ENCODE data around the gene CDH22. TPM values are rescaled to one million over a fixed set of nuclear protein-coding genes. Genes with fewer than 3 reads are reported as not detected.

The CDH22 gene
- total RNA-seq, 1 donor from 2014 or later, result not detected

DNA sequence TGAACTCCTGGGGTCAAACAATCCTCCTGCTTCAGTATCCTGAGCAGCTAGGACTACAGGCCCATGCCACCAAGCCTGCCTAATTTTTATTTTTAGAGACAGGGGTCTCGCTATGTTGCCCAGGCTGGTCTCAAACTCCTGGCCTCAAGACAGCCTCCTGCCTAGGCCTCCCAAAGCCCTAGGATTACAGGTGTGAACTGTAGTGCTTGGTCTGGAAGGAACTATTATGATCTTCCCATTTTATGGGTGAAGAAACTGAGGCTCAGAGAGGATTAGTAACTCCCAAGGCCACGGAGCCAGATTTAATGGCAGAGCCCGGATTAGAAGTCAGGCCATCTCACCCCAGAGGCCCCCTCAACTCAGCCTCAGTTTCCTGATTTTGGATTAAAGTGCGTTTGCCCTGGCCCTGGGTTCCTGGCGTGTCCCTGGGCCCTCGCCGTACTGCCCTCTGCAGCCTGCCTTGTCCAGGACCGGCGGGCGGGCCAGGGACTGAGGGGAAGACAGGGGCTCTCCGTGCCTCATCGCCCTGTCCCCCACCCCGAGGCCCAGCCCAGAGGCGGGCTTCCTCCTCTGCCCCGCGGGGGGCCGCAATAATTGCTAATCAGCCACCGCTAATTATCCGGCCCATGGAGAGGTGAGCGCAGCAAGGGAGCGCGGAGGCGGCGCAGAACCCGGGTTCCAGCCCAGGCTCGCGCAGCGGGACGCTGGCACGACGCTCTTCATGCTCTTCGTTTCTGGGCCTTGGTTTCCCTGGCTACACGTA, 155.3 kb downstream of the CDH22 start:
- intact Hi-C loops (cut with micrococcal nuclease), result no loop called here

DNA sequence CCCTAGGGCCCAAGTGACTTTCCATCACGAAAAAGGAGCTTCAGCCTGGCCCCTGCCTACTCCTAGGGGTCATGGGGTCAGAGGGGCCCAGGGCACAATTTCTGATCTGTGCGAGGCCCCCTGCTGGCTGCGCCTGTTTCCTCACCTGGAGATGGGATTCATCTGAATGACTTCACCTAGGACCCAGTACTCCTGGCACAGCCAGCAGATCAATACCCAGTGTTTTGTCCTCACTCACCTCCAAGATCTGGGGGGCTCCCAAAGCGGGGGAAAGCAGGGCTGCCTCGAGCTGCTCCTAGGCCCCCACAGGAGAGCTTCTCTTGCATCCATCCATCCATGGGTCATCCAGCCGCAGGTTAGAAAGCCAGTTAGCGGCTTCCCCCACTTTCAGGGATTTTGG, 156.4 kb downstream of the CDH22 start:
- intact Hi-C loops (cut with micrococcal nuclease), result no loop called here

DNA sequence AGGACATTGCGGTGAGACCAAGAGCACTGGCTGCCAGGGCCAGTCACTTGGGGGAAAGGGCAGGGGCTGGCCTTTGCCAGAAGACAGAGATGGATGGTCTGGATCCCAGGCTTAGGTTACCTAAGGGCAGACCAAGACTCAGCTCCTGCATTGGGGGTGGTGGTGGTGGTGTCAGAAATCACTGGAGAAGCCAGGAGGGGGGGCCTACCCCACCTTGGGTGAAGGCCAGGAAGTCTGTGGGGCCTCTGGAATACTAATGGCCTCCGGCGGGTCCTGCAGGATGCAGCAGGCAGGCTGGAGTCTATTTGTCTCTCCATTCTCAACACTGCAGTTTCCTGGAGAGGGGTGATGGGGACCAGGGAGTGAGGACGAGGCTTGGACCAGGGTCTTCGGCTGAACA, 157.4 kb downstream of the CDH22 start:
- intact Hi-C loops (cut with micrococcal nuclease), result no loop called here

DNA sequence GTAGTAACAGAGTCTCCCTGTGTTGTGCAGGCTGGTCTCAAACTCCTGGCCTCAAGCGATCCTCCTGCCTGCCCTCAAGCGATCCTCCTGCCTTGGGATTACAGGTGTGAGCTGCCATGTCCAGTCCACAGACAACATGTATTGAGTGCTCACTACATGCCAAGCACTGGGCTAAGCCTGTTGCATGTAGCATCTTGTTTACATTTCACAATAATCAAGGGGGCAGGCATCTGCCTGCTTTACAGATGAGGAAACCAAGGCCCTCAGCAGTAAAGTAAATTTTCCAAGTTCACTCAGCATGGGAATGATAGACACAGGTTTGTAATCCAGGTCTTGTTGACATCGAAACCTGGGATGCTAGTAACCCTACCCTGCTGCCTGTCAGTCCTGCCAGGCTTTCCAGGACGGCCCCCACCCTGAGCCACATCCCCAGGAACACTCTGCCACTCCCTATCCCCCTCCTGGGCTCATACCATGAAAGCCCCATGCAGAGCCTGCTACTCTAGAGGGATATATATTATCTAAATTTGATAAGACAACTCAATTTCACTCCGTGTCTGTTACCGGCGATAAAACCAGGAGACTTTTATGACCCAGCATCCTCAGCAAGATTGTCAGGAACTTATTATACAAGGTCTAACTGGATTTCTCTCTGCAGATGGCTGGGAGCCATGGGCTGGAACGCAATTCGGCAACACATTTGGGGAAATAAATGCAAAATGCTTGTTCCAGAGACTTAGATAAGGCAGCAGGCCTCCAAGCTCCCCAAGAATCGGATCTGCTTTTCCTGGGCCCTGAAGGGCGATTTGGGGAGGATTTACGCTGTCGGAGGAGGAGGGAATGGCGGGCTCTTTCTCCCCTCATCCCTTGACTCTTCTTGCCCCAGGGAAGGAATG, 159.7 kb downstream of the CDH22 start:
- intact Hi-C loops (cut with micrococcal nuclease), result no loop called here

DNA sequence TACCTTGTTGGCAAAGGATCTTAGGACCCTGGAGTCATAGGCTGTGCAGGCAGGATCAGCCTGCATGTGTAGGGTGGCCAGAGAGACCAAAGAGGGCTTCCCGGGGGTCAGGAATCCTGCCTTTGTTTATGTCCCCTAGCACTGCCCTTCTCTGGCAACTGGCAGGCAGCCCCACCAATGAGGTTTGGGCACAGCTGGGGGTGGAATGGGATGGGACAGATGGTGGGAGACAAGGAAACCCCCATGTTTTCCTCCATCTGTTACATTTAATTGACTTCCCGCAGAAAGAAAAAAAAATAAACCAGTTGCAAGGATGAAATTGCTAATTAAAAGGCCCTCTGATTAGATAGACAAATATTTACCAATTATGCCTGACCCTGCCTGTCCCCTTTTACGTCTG, 162.6 kb downstream of the CDH22 start:
- intact Hi-C loops (cut with micrococcal nuclease), result no loop called here

DNA sequence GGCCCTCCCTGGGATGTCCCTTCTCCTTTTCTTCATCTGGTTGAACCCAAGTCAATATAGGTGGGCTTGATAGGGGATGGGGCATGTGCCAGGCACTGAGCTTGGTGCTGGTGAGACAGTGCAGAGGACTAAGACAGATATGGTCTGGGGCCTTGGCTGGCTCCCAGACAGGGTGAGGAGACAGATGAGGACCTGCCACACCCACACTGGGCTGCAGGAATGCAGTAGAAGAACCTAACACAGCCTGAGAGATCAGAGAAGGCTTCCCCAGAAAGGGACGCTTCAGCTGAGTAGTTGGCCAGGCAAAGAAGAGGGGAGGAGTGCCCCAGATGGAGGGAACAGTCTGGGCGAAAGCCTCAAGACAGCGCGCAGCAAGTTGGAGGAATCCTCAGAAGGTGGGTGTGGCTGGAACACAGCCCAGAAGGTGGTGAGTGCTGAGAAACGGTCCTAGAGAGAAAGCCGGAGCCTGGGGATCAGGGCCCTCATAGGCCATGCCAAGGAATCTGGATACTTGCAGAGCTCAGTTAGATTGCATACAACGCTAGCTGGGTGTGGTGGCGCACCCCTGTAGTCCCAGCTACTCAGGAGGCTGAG, 163.8 kb downstream of the CDH22 start:
- intact Hi-C loops (cut with micrococcal nuclease), result no loop called here

DNA sequence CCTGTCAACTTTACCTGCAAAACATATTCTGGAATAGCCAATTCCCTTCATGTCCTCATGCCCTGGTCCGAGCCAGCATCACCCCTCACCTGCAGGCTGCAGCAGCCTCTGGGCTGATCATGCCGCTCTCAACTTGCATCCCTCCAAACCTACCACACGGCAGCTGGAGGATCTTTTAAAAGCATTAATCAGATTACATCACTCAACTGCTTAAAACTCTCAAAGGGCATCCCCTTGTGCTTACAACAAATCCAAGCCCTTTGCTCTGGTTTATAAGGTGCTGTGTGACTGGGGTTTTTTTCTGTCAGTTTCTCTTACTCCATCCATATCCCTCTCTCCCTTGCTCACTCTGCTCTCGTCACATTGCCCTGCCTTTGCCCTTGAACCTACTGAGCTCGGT, 166.2 kb downstream of the CDH22 start:
- intact Hi-C loops (cut with micrococcal nuclease), result no loop called here

DNA sequence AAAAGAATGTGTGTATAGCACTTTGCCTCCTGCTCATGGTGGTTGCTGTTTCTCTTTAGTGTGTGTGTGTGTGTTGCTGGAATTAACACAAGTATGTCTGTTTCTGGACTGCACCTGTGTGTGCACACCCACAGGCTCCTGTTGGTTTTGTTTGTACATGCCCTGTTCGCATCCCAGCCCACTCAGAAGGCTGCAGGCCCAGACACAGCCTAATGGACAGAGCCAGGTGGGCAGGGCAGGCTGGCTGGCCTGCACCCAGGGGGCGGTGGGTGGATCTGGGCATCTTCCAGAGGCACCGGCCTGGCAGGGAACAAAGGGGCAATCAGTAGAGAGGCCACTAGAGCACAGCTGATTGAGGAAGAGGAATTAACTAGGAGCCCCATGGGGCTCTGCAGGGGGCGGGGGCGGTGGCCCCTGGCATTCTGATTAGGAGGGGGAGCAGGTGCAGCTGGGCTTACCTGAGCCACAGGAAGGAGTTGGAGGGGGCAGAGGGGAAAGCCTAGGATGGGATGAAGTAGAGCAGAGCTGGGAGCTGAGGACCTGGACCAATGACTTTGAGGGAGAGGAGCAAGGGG, 168.3 kb downstream of the CDH22 start:
- intact Hi-C loops (cut with micrococcal nuclease), result no loop called here

DNA sequence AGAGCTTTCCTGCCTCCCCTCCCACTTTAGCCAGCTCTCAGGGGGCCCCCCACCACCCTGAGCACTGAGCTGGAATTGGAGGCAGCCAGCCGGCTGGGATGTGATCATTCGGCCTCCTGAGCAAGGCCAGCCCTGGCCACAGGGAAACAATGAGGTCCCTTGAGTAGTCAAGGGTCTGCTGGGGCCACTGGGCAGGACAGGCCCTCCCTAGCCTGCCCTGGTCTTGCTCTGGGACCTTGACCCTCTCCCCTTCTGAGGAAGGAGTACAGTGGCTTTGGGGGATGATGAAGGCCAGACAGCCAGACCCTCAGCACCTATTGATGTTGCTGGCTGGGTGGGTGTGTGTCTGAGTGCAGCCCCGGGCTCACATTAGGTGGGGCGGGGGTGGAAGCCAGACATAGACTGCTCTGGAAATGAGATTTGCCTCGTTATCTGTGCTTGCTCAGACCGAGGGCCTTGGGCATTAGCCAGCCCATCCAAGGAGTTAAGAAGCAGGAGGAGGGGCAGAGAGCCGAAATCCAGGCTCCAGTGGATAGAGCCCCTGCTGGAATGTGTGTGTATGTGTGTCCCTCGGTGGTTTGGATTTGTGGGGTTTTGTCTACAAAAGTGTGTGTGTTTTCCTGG, 168.9 kb downstream of the CDH22 start:
- intact Hi-C loops (cut with micrococcal nuclease), result no loop called here

DNA sequence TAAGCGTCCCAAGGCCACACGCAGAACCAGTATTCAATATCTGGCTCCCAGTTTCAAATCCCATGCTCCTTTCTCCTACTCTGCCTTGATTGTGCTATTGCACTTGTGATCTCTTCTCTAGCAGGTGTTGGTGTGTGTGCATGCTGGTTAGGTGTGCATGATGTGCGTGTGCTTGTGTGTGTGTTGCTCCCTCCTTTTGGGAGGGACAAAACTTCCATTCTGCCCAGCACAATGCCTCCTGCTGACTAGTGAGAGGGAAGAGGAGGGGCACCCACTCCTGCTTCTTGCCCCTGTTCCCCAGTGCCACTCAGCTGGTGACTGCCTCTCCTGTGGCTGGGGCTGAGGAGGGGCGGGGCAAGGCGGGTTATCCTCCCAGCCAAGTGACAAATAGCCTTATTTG, 170.5 kb downstream of the CDH22 start:
- intact Hi-C loops (cut with micrococcal nuclease), result no loop called here

DNA sequence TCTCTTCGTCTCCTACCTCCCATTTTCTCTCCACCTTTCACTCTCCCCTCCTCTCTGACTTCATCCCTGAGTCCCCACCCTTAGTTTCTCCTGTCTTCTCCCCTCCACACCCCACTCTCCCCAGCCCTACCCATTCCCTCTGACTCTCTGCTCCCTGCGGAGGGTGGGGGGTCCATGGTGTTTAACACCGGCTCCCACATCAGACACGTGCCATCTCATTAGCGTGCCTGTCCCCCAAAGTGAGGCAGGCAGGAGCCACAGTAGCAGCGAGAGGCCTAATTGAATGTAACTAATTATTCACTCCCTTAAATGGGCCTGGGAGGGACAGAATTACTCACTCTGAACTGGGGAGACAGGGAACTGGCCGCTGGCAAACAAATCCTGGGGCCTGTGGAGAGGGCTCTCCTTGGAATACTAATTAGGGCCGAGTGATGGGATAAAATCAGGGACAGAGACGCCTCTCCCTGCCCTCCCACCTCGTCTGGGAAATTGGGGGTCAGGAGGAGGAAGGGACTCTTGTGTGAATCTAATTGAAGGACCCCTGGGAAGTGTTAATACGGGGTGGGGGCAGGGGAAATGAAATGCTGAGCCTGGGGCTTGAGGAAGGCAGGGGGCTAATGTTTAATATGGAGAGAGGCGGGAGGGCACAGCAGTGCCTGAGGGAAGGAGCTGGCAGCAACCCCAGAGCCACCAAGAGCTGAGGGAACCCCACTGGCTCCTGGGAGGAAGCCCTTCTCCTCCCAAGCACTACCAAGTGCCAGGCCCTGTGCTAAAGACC, 172.3 kb downstream of the CDH22 start:
- intact Hi-C loops (cut with micrococcal nuclease), result no loop called here

DNA sequence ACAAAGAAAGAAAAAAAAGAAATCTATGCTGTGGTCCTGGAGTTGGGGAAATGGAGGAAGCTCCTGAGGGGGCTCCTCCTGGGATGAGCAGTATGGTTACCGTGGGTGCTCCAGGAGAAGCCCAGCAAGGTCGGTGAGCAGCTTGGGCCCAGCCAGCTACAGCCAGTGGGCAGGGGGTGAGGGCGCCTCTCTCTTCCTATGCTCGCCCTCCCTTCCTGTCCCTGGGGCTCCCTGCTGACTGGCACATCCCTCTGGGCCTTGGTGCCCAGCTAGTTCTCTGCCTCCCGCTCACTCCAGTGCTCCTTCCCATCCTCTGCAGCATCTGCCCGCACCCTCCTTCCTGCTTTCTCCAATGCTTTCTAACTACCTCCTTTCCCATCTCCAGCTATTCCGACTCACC, 173.6 kb downstream of the CDH22 start:
- intact Hi-C loops (cut with micrococcal nuclease), result no loop called here

DNA sequence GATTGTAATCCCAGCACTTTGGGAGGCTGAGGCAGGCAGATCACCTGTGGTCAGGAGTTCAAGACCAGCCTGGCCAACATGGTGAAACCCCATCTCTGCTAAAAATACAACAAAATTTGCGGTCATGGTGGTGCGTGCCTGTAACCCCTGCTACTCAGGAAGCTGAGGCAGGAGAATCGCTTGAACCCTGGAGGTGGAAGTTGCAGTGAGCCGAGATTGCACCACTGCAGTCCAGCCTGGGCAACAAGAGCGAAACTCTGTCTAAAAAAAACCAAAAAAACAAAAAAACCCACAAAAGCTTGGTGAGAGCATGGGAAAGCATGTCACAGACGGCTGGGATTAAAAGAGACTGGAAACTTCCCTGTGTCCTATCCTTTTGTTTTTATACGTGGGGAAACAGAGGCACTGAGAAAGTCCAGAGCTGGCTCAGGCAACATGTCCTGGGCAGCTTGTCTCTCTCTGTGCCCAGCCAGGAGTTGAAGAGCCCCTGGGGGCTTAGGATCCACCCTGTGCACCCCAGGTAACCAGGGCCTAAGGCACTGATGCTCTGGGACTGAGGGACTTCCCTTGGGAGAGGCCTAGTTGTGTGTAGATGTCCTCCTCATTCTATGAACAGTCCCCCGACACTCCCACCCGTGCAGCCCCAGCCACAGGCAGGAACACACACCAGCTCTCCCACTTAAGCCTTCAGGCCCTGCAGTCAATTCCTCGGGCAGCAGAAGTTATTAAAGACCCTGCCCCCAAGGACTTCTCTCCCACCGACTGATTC, 174.2 kb downstream of the CDH22 start:
- intact Hi-C loops (cut with micrococcal nuclease), result loop anchor here (2.0 kb wide), 1 partner anchor 215 kb away; no protein-coding TSS in a partner anchor

DNA sequence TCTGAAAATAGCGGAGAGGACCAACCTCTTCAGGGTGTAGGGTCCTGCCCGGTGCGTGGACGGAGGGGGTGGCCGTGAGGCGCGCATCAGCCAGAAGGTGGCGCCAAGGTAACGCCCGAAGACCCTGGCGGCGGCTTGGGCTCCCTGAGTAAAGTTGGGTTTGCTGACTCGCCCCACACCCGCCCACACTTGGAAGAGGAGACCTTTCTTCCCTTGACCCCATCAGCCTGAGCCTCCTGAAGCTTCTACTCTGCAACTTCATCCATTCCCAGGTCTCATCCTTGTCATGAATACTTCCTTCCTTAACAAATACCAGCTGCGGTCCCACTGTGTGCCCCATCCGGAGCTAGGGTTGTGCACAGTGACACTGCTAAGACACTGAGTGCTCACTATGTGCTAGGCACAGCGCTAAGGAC, 175.6 kb downstream of the CDH22 start:
- intact Hi-C loops (cut with micrococcal nuclease), result loop anchor here (1.0 to 2.0 kb wide), 2 partner anchors 42 to 216 kb away; no protein-coding TSS in a partner anchor

DNA sequence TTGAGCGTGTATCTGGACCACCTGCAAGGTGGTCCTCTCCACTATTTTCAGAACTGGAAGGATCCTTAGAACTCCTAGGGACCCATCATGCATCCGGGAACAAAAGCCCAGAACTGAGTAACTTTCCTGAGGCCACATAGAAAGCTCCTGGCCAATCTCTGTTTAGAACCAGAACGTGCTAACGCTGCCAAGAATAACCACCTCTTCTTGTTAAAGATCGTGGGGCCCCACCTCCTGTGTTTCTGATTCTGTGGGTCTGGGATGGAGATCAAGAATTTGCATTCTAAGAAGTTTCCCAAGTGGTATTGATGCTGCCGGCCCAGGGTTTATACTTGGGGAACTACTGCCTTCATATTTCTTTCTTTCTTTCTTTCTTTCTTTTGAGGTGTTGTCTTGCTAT, 176.9 kb downstream of the CDH22 start:
- intact Hi-C loops (cut with micrococcal nuclease), result no loop called here

DNA sequence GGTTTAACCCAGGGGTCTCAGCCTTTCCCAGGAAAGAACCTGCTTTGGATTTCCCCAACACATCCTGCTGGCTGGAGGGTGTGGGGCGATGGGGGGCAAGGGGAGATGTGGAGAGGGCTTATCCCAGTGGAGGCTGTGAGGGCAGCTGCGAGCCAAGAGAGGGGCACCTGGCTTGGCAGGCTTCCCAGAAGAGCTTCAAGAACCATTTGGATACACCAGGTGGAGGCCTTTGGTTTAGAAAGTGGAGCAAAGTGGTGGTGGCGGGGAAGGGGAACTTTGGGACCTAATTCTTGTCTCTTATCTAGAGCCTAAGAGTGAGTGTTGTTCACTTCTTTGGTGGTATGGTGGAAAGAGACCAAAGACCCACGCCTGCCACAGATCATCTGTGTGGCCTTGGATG, 177.8 kb downstream of the CDH22 start:
- intact Hi-C loops (cut with micrococcal nuclease), result no loop called here

DNA sequence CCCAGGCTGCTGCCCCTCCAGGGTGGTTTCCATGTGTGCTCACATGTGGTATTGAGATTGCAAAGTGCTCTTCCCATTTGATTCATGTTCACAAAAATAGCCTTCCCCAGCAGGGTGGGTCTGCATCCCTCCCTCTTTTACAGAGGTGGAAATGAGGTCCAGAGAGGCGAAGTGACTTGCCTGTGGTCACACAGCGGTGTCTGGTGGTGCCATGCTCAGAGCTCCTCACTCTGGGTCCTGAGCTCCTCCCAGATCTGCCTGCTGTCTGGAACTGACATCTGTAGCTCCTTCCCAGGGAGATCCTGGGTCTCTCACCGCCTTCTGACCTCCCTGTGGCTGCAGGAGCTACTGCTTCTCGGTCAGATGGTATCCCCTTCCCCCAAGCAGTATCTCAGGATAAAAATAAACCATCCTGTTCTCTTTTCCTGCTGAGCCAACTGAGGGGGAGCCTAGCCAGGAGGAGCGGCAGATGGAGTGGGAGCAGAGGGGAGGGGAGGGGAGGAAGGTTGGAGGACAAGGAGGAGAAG, 178.3 kb downstream of the CDH22 start:
- intact Hi-C loops (cut with micrococcal nuclease), result no loop called here

DNA sequence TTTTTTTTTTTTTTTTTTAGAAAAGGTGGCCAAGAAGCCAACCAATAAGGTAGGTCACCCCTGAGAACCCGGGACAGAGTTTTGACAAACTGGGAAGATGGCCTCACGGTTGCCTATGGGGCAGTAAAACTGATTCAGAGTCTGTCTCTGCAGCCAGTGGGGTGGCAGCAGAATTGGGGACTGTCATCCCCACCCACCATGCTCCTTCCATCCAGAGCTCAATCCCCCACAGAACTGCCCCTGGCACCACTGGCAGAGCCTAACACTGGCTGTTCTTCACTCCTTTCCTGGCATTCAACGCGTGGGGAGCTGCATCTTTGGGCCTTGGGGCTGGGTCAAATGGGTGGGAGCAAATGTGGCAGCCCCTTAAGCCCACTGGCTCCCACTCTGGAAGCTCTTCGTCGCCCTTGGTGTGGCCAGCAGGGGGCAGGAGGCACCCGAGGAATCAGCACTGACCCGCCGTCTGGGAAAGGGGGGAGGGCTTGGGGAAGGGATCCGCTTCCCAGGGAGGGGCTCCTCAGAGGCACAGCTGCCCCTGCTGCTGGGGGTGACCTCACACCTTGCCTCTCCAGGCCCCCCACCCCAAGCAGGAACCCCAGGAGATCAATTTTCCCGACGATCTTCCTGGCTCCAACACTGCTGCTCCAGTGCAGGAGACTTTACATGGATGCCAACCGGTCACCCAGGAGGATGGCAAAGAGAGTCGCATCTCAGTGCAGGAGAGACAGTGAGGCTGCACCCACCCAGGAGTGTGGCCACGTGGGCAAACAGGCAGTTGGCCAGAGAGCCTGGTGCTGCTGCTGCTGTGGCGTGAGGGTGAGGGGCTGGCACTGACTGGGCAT, 179.8 kb downstream of the CDH22 start:
- intact Hi-C loops (cut with micrococcal nuclease), result no loop called here
